Subcutaneous abdominal adipose tissue (tissue), 5 donors: ENCODE data around the gene MPRIP.
A peak's percentile ranks its signal among the peaks of the same experiment; 100 is the strongest.

ENCODE experiments used
- H3K27ac ChIP-seq: one replicate; pipeline ENCODE4 v1.7.0; 2013; ENCODE audit warnings: low read depth, mild to moderate bottlenecking, inconsistent platforms, low read length, moderate library complexity
- H3K27me3 ChIP-seq, 5 donors: one replicate each; pipeline ENCODE4 v1.7.0; 2013; ENCODE audit warnings: low read length in 5 of 5, inconsistent platforms in 1 of 5; ENCODE audit not compliant: control insufficient read depth in 5 of 5, insufficient read depth in 4 of 5
- H3K36me3 ChIP-seq, 5 donors: one replicate each; pipeline ENCODE4 v1.7.0; 2013; ENCODE audit warnings: low read length in 5 of 5; ENCODE audit not compliant: control insufficient read depth in 5 of 5, insufficient read depth in 5 of 5
- H3K4me1 ChIP-seq, 5 donors: one replicate each; pipeline ENCODE4 v1.7.0; 2013; ENCODE audit warnings: low read length in 5 of 5, mild to moderate bottlenecking in 3 of 5, moderate library complexity in 1 of 5; ENCODE audit not compliant: control insufficient read depth in 5 of 5, insufficient read depth in 5 of 5
- H3K4me3 ChIP-seq, 5 donors: one replicate each; pipeline ENCODE4 v1.7.0; 2013; ENCODE audit warnings: low read length in 5 of 5, low read depth in 1 of 5
- H3K9ac ChIP-seq, 5 donors: one replicate each; pipeline ENCODE4 v1.7.0; 2013; ENCODE audit warnings: low read length in 5 of 5, mild to moderate bottlenecking in 4 of 5, moderate library complexity in 3 of 5
- H3K9me3 ChIP-seq, 5 donors: one replicate each; pipeline ENCODE4 v1.7.0; 2013; ENCODE audit warnings: low read length in 5 of 5; ENCODE audit not compliant: control insufficient read depth in 5 of 5
- donor health status: healthy.
- donor health status: healthy.
- donor health status: healthy.
- donor health status: healthy.
- donor health status: healthy.

MPRIP gene

GRCh38 chr17:17067257-17067656, 25.0 kb downstream of the MPRIP start:
- Histone ChIP-seq H3K4me1 (peaks cover 6 to 46% (median 33%) of the 10 kb centered on the region in 5 donors), H3K4me3 (no peak overlapping the region), H3K27ac (no peak overlapping the region), H3K9ac (no peak overlapping the region), H3K36me3 (peaks cover 0 to 12% (median 7%) of the 10 kb centered on the region in 5 donors), H3K27me3 (no peaks in the 10 kb centered on the region), H3K9me3 (no peaks in the 10 kb centered on the region)

- peaks cover 0 to 44% (median 32%) of the 10 kb centered on the region in 5 donors for H3K4me1 ChIP-seq
- no peaks in the 10 kb centered on the region for H3K27me3 ChIP-seq
- peaks cover 0 to 17% (median 12%) of the 10 kb centered on the region in 5 donors for H3K36me3 ChIP-seq
- no peak overlapping the region for H3K27ac ChIP-seq
- H3K4me3 ChIP-seq, result no peak overlapping the region
- H3K9me3 ChIP-seq, result no peaks in the 10 kb centered on the region
- no peak overlapping the region for H3K9ac ChIP-seq
These were observed 27.6 kb downstream of the MPRIP start for GRCh38 chr17:17069849-17070248.

GRCh38 chr17:17070931-17071330, 28.7 kb downstream of the MPRIP start:
- no peak overlapping the region for H3K27ac ChIP-seq
- no peaks in the 10 kb centered on the region for H3K27me3 ChIP-seq
- peaks cover 0 to 20% (median 12%) of the 10 kb centered on the region in 5 donors for H3K36me3 ChIP-seq
- peak overlapping the region in 1 of 5 donors; percentile 3 for H3K9ac ChIP-seq
- no peak overlapping the region for H3K4me3 ChIP-seq
- peaks cover 8 to 55% (median 43%) of the 10 kb centered on the region in 5 donors for H3K4me1 ChIP-seq
- H3K9me3 ChIP-seq, result no peaks in the 10 kb centered on the region

GRCh38 chr17:17071531-17072360, 29.5 kb downstream of the MPRIP start:
- Histone ChIP-seq H3K4me3 (no peak overlapping the region), H3K9ac (no peak overlapping the region), H3K4me1 (peaks cover 8 to 61% (median 48%) of the 10 kb centered on the region in 5 donors), H3K36me3 (peaks cover 0 to 25% (median 17%) of the 10 kb centered on the region in 5 donors), H3K9me3 (no peaks in the 10 kb centered on the region), H3K27ac (no peak overlapping the region), H3K27me3 (no peaks in the 10 kb centered on the region)

GRCh38 chr17:17072546-17072945, 30.3 kb downstream of the MPRIP start:
- Histone ChIP-seq H3K36me3 (peaks cover 0 to 29% (median 19%) of the 10 kb centered on the region in 5 donors), H3K4me1 (peaks cover 8 to 62% (median 45%) of the 10 kb centered on the region in 5 donors)

GRCh38 chr17:17073030-17073564, 30.8 kb downstream of the MPRIP start:
- H3K4me1 ChIP-seq, result peaks cover 8 to 62% (median 45%) of the 10 kb centered on the region in 5 donors
- H3K36me3 ChIP-seq, result peaks cover 0 to 34% (median 25%) of the 10 kb centered on the region in 5 donors
- H3K4me3 ChIP-seq, result no peak overlapping the region
- no peak overlapping the region for H3K27ac ChIP-seq
- H3K9ac ChIP-seq, result no peak overlapping the region
- no peaks in the 10 kb centered on the region for H3K27me3 ChIP-seq
- no peaks in the 10 kb centered on the region for H3K9me3 ChIP-seq

More at GRCh38 chr17:17072546-17072945, 30.3 kb downstream of the MPRIP start:
- no peaks in the 10 kb centered on the region for H3K9me3 ChIP-seq
- H3K27me3 ChIP-seq, result no peaks in the 10 kb centered on the region
- no peak overlapping the region for H3K27ac ChIP-seq
- H3K9ac ChIP-seq, result no peak overlapping the region
- no peak overlapping the region for H3K4me3 ChIP-seq

GRCh38 chr17:17073581-17074403, 31.5 kb downstream of the MPRIP start:
- no peaks in the 10 kb centered on the region for H3K27me3 ChIP-seq
- H3K9ac ChIP-seq, result peak overlapping the region in 2 of 5 donors; percentile 22 to 28
- peaks cover 0 to 38% (median 29%) of the 10 kb centered on the region in 5 donors for H3K36me3 ChIP-seq
- H3K9me3 ChIP-seq, result no peaks in the 10 kb centered on the region
- H3K4me1 ChIP-seq, result peaks cover 8 to 68% (median 47%) of the 10 kb centered on the region in 5 donors
- H3K27ac ChIP-seq, result no peak overlapping the region
- H3K4me3 ChIP-seq, result no peak overlapping the region

- Histone ChIP-seq H3K9me3 (no peaks in the 10 kb centered on the region), H3K9ac (no peak overlapping the region), H3K27me3 (no peaks in the 10 kb centered on the region), H3K27ac (peak overlapping the region; percentile 1), H3K4me3 (no peak overlapping the region), H3K4me1 (peaks cover 12 to 82% (median 61%) of the 10 kb centered on the region in 5 donors), H3K36me3 (peaks cover 0 to 38% (median 32%) of the 10 kb centered on the region in 5 donors)
These were observed 33.0 kb downstream of the MPRIP start for GRCh38 chr17:17075125-17075781.

- Histone ChIP-seq H3K9ac (peak overlapping the region in 1 of 5 donors; percentile 10), H3K27ac (no peak overlapping the region), H3K9me3 (no peaks in the 10 kb centered on the region), H3K27me3 (no peaks in the 10 kb centered on the region), H3K36me3 (peaks cover 0 to 39% (median 32%) of the 10 kb centered on the region in 5 donors), H3K4me1 (peaks cover 12 to 86% (median 60%) of the 10 kb centered on the region in 5 donors), H3K4me3 (no peak overlapping the region)
These were observed 33.8 kb downstream of the MPRIP start for GRCh38 chr17:17076066-17076465.
